Adrenal gland (tissue), 12 donors: ENCODE measurements around the gene MTCP1. TPM values are rescaled to one million over a fixed set of nuclear protein-coding genes. Genes with fewer than 3 reads are reported as not detected.

Experiments used
- DNase-seq, 7 donors: peaks; one replicate each; pipeline ENCODE4 v3.0.0-alpha.2; 2019 to 2020
- H3K27ac ChIP-seq, 5 donors: fragments of 200-600 bp; sonication (generic) in 4 of 5; 1 replicate in 3 of 5; 2 replicates in 2 of 5; pipeline versions ENCODE4 v1.5.1 to v1.8.0; 2016 to 2020; ENCODE audit warnings: mild to moderate bottlenecking in 1 of 5
- H3K27me3 ChIP-seq: fragments of 200-600 bp; 2 replicates; pipeline ENCODE4 v1.8.0; 2021
- H3K36me3 ChIP-seq, 2 donors: fragments of 200-600 bp; replicated peaks in 1 of 2; 1 replicate in 1 of 2; 2 replicates in 1 of 2; pipeline versions ENCODE4 v1.5.1 to v1.8.0; 2018 to 2022
- H3K4me1 ChIP-seq, 2 donors: fragments of 200-600 bp; replicated peaks in 1 of 2; 1 replicate in 1 of 2; 2 replicates in 1 of 2; pipeline versions ENCODE4 v1.5.1 to v1.8.0; 2018 to 2021
- H3K4me3 ChIP-seq, 4 donors: fragments of 200-600 bp; sonication (generic) in 3 of 4; one replicate each; pipeline ENCODE4 v1.5.1; 2016 to 2018
- H3K9me3 ChIP-seq, 3 donors: fragments of 200-600 bp; sonication (generic) in 1 of 3; replicated peaks in 1 of 3; 1 replicate in 2 of 3; 2 replicates in 1 of 3; pipeline versions ENCODE4 v1.5.1 to v1.8.0; 2016 to 2021
- POLR2A ChIP-seq, 2 donors: fragments of 450-650 bp; IDR thresholded peaks; one replicate each; pipeline ENCODE4 v1.6.1; 2017; ENCODE audit warnings: antibody characterized with exemption in 2 of 2, mild to moderate bottlenecking in 2 of 2, moderate library complexity in 1 of 2
- WGBS, 4 donors: extraction: QIAGEN DNeasy Blood & Tissue Kit in 2 of 4; methylation state at CpG; one replicate each; pipeline versions ENCODE4 v1.1.5 to v1.1.7; 2013 to 2017; 5-methylcytosine and 5-hydroxymethylcytosine counted together
- intact Hi-C, 2 donors: fragments of 100-400 bp; cut with DNase I; formaldehyde crosslinking; loops; one replicate each; pipeline versions ENCODE4 v1.14.1 to v1.15.0; 2022 to 2023
- polyA plus RNA-seq, 3 donors: library from polyadenylated mRNA; stranded (reverse); fragments of 200-250 nt in 2 of 3; fragments of 350-450 nt in 1 of 3; fragmentation: Illumina TruSeq in 1 of 3; extraction: RNeasy Lipid Tissue Mini Kit (QIAGEN cat#74804) in 1 of 3; gene quantifications; one replicate each; pipeline ENCODE4 v1.2.3, GENCODE V29; 2013 to 2014
- total RNA-seq, 9 donors: library from RNA; depleted of rRNA in 4 of 9; stranded (reverse); fragments of >200 nt in 4 of 9; fragments of 120-200 nt in 1 of 9; fragmentation: NEBNext Ultra II Directional in 1 of 9; extraction: Animal tissue kit (Norgen Biotek cat#: 25700) in 1 of 9; gene quantifications; one replicate each; pipeline versions ENCODE4 v1.1.0 to v1.2.4, GENCODE V29; 2013 to 2023
- TF ChIP-seq, protein P1 (sequence below), 6 experiments: fragments of 450-650 bp in 4 of 6; fragments of 200-600 bp in 2 of 6; sonication (generic) in 1 of 6; IDR thresholded peaks; 1 replicate in 5 of 6; 2 replicates in 1 of 6; pipeline versions ENCODE4 v1.5.1 to v1.8.0; 2016 to 2021; ENCODE audit warnings: antibody characterized with exemption in 6 of 6, mild to moderate bottlenecking in 2 of 6, moderate library complexity in 1 of 6
- donor health status: healthy with polysubstance abuse.
- donor health status: Bipolar disorder and iron deficiency.
- donor health status: DM: yes; HTN: yes; CAD: no.
- donor health status: DM: no; HTN: no; CAD: no.
- donor health status: DM: no; HTN: no; CAD: no.
- donor health status: DM: yes; HTN: yes; CAD: no.

MTCP1 gene
- total and polyA plus RNA-seq, 12 donors: 1.2 to 218 (median 17.1) TPM; not detected in 1

DNA sequence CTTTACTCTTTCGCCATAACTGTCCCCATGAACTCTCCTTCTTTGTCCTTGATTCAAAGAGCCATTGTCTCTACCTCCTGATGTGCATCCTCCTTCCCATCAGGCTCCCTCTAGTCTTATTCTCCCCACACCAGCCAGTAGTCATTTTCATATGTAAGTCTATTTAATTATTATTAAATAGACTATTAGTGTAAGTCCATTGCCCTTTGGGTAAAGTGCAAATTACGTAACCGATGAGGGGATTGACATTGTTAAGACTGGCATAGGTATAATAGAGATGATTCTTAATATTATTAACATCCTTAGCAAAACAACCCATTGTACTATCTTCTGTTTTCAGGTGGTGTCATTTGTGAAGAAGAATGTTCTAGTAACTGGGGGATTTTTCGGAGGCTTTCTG is 16.7 kb downstream of the MTCP1 start:
- WGBS, 4 donors: 83 to 92% (median 90%) methylated on average over 4 of the region's 4 CpGs
- H3K27me3 ChIP-seq: no peaks in the 10 kb centered on the region
- no peak for DNase-seq
- peaks cover 0 to 4% of the 10 kb centered on the region in 2 donors for H3K36me3 ChIP-seq
- no peak overlapping the region for H3K4me3 ChIP-seq
- H3K27ac ChIP-seq: no peak overlapping the region
- H3K4me1 ChIP-seq: no peaks in the 10 kb centered on the region
- TF ChIP-seq, protein P1, sequence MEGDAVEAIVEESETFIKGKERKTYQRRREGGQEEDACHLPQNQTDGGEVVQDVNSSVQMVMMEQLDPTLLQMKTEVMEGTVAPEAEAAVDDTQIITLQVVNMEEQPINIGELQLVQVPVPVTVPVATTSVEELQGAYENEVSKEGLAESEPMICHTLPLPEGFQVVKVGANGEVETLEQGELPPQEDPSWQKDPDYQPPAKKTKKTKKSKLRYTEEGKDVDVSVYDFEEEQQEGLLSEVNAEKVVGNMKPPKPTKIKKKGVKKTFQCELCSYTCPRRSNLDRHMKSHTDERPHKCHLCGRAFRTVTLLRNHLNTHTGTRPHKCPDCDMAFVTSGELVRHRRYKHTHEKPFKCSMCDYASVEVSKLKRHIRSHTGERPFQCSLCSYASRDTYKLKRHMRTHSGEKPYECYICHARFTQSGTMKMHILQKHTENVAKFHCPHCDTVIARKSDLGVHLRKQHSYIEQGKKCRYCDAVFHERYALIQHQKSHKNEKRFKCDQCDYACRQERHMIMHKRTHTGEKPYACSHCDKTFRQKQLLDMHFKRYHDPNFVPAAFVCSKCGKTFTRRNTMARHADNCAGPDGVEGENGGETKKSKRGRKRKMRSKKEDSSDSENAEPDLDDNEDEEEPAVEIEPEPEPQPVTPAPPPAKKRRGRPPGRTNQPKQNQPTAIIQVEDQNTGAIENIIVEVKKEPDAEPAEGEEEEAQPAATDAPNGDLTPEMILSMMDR (IDR thresholded peaks at IDR 0.05): no peak
- no peak for TF ChIP-seq POLR2A (IDR thresholded peaks at IDR 0.05)
- no peaks in the 10 kb centered on the region for H3K9me3 ChIP-seq
- intact Hi-C loops: loop anchor here in 1 of 2 donors (10.0 kb wide), 1 partner anchor 69 kb away; no protein-coding TSS in a partner anchor

DNA sequence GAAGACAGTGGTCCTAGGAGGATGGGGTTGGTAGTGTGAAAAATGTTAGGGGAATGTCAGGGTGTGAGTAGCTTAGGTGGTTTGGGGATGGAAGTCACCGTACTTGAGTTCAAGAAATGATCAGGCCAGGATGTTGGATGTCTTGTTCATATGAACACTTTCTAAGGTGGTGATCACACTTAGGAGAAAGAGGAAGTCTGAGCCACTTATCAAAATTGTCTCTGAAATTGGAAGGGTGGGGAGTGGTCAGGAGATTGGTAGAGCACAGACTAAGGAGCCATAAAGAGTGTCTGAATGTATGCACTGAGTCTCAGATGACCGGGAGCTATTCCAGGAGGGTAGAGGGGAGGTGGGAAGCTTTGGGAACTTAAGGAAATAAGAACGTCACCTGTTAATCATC is 17.3 kb downstream of the MTCP1 start:
- Histone ChIP-seq H3K9me3 (no peaks in the 10 kb centered on the region), H3K4me3 (no peak overlapping the region), H3K4me1 (peaks cover 0 to 5% of the 10 kb centered on the region in 2 donors), H3K27ac (no peak overlapping the region), H3K36me3 (peaks cover 0 to 4% of the 10 kb centered on the region in 2 donors), H3K27me3 (no peaks in the 10 kb centered on the region)
- TF ChIP-seq, protein P1 (IDR thresholded peaks at IDR 0.05): no peak
- no peak for TF ChIP-seq POLR2A (IDR thresholded peaks at IDR 0.05)
- intact Hi-C loops: loop anchor here in 1 of 2 donors (10.0 kb wide), 1 partner anchor 69 kb away; no protein-coding TSS in a partner anchor
- WGBS, 4 donors: 72 to 94% (median 87%) methylated on average over 3 of the region's 3 CpGs
- no peak for DNase-seq

DNA sequence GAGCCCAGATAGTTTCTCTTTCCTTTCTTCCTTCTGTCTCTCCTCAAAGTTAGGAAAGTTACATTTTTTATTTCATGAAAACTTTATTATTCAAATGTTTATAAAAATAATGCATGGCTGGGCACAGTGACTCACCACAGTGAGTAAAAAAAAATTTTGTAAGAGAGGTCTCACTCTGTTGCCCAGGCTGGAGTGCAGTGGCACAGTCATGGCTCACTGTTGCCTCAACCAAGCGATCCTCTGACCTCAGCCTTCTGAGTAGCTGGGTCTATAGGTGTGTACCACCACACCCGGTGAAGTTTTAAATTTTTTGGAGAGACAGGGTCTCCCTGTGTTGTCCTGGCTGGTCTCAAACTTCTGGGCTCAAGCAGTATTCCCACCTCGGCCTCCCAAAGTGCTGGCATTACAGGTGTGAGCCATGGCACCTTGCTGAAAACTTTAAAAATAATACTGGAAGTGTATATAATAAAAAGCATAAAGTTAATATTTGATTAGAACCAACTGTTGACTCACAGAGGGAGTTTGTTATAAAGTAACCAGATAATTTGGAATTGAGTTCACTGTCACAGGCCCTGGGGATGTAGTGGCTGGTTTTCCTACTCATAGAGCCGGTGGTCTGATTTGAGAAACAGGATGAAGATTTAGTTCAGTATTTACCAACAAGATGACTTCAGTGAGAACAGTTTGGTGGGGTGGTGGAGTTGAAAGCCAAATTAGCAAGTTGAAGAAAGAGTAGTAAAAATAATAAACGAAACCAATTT is 18.0 kb downstream of the MTCP1 start:
- intact Hi-C loops: loop anchor here in 1 of 2 donors (10.0 kb wide), 1 partner anchor 68 kb away; no protein-coding TSS in a partner anchor
- H3K27ac ChIP-seq: no peak overlapping the region
- TF ChIP-seq, protein P1 (IDR thresholded peaks at IDR 0.05): no peak
- no peak for TF ChIP-seq POLR2A (IDR thresholded peaks at IDR 0.05)
- no peak overlapping the region for H3K4me3 ChIP-seq
- no peak for DNase-seq
- H3K4me1 ChIP-seq: peaks cover 0 to 6% of the 10 kb centered on the region in 2 donors
- H3K36me3 ChIP-seq: peaks cover 0 to 4% of the 10 kb centered on the region in 2 donors
- H3K9me3 ChIP-seq: no peaks in the 10 kb centered on the region
- H3K27me3 ChIP-seq: no peaks in the 10 kb centered on the region
- WGBS, 4 donors: 68 to 93% (median 80%) methylated on average over 3 to 5 of the region's 5 CpGs

DNA sequence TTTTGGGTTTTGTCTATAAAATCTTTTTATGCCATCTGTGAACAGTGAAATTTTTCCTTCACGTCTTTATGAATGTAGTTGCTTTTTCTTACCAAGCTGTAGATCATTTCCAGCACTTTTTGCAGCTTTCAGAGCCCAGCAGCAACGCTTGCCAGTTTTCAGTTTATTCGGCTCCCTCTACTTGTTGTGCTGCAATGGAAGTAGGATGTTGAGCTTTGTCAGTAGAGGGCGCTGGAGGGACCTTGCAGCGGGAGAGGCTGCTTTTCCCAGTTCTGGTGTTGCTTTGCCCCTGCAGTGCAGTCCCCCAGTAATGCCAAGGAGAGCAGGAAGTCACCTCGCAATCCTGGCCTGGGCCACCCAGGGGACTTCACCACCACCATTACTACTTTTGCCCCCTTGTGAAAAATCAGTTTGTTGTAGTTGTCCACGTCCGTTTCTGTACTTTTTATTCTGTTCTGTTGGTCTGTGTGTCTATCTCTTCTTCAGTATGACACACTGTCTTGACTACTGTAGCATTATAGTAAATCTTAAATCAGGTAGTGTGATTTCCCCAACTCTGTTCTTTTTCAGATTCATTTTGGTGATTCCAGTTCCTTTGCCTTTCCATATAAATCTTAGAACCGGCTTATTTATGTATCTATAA is 21.8 kb downstream of the MTCP1 start:
- no peak for TF ChIP-seq POLR2A (IDR thresholded peaks at IDR 0.05)
- TF ChIP-seq, protein P1 (IDR thresholded peaks at IDR 0.05): peak; percentile 32 to 64 (median 56)
- peak overlapping the region in 2 of 5 donors; percentile 21 to 48 for H3K27ac ChIP-seq
- H3K27me3 ChIP-seq: no peaks in the 10 kb centered on the region
- 35 to 42% (median 36%) methylated on average over 9 of the region's 9 CpGs for WGBS, 4 donors
- peaks cover 0 to 6% of the 10 kb centered on the region in 2 donors for H3K4me1 ChIP-seq
- intact Hi-C loops: no loop called here
- peaks cover 0 to 4% of the 10 kb centered on the region in 2 donors for H3K36me3 ChIP-seq
- DNase-seq: peak; percentile 50 to 74 (median 64)
- H3K4me3 ChIP-seq: no peak overlapping the region
- no peaks in the 10 kb centered on the region for H3K9me3 ChIP-seq
